HepG2 (cell line): Measurements from ENCODE around the gene MXD3. TPM values are rescaled to one million over a fixed set of nuclear protein-coding genes. Genes with fewer than 3 reads are reported as not detected.

ENCODE experiments used
- ATAC-seq: fragments of 200-7000 bp; cut with Tn5 transposase; 3 replicates; pipeline ENCODE4 v1.9.1; 2020; ENCODE audit warnings: mild to moderate bottlenecking, moderate library complexity
- BruUV-seq: library from RNA; stranded (reverse); fragments of 400-500 nt; replicated peaks from 2 replicates; lab custom pipeline; 2021; lab: Mats Ljungman, UMichigan
- CTCF ChIA-PET: fragments of 300-600 bp; formaldehyde crosslinking; extraction: SDS; loops from one replicate; lab custom pipeline; 2021; ENCODE audit warnings: low total read pairs, inconsistent platforms, low intra/inter-chr PET ratio; lab: Yijun Ruan, JAX
- POLR2A ChIA-PET: fragments of 350-600 bp; sonication (Branson Sonifier 250); formaldehyde crosslinking; loops from one replicate; lab custom pipeline; 2020; ENCODE audit warnings: antibody characterized with exemption, inconsistent platforms; lab: Yijun Ruan, JAX
- DNase-seq: peaks from one replicate; pipeline ENCODE4 v3.0.0-alpha.2; 2015; ENCODE audit warnings: low spot score
- FAIRE-seq: peaks from 3 replicates; lab custom pipeline; 2011; peaks lifted over from hg19 to GRCh38; lab: Jason Lieb, UNC
- H2AFZ ChIP-seq: one replicate; pipeline ENCODE4 v1.6.1; 2011; ENCODE audit warnings: low read length, inconsistent platforms
- H3K27ac ChIP-seq: fragments of 300-600 bp; 3 replicates; pipeline ENCODE4 v1.8.0; 2011; ENCODE audit warnings: mixed run types, mild to moderate bottlenecking, mixed read lengths, low read length, inconsistent platforms; ENCODE audit not compliant: insufficient read depth; ENCODE audit errors: extremely low read length
- H3K27me3 ChIP-seq, 2 experiments: fragments of 200-600 bp in 1 of 2; 2 replicates in 1 of 2; 3 replicates in 1 of 2; pipeline versions ENCODE4 v1.6.0 to v1.8.0; 2011; ENCODE audit warnings: low read length in 2 of 2, mild to moderate bottlenecking in 2 of 2, moderate library complexity in 2 of 2, inconsistent platforms in 1 of 2; ENCODE audit not compliant: insufficient read depth in 2 of 2, control insufficient read depth in 1 of 2
- H3K36me3 ChIP-seq, 2 experiments: fragments of 200-600 bp in 1 of 2; replicated peaks in 1 of 2; 2 replicates in 1 of 2; 3 replicates in 1 of 2; pipeline versions ENCODE4 v1.5.1 to v1.8.0; 2011; ENCODE audit warnings: low read length in 2 of 2, inconsistent platforms in 1 of 2; ENCODE audit not compliant: insufficient read depth in 2 of 2, control insufficient read depth in 1 of 2
- H3K4me1 ChIP-seq: 2 replicates; pipeline ENCODE4 v1.5.1; 2012; ENCODE audit warnings: low read length, inconsistent platforms; ENCODE audit not compliant: insufficient read depth
- H3K4me2 ChIP-seq: 2 replicates; pipeline ENCODE4 v1.6.0; 2011; ENCODE audit warnings: low read depth, low read length, inconsistent platforms
- H3K4me3 ChIP-seq, 3 experiments: fragments of 200-600 bp in 1 of 3; sonication (generic), shearing (Covaris generic) in 1 of 3; replicated peaks in 1 of 3; 2 replicates each; pipeline ENCODE4 v1.5.1; 2011 to 2016; ENCODE audit warnings: low read length in 3 of 3, inconsistent platforms in 2 of 3, low read depth in 2 of 3, mild to moderate bottlenecking in 2 of 3, control low read depth in 1 of 3, mixed read lengths in 1 of 3; ENCODE audit not compliant: insufficient read depth in 1 of 3
- H3K79me2 ChIP-seq: one replicate; pipeline ENCODE4 v1.6.1; 2011; ENCODE audit warnings: low read length, inconsistent platforms; ENCODE audit not compliant: insufficient read depth
- H3K9ac ChIP-seq: 2 replicates; pipeline ENCODE4 v1.6.0; 2011; ENCODE audit warnings: mild to moderate bottlenecking, low read depth, low read length, inconsistent platforms; ENCODE audit not compliant: insufficient read depth
- H3K9me3 ChIP-seq: 2 replicates; pipeline ENCODE4 v1.5.1; 2012; ENCODE audit warnings: mild to moderate bottlenecking, low read length
- H4K20me1 ChIP-seq: 2 replicates; pipeline ENCODE4 v1.6.0; 2011; ENCODE audit warnings: inconsistent platforms, mild to moderate bottlenecking, low read length, moderate library complexity; ENCODE audit not compliant: insufficient read depth
- ARNT ChIP-seq: fragments of 450-650 bp; IDR thresholded peaks from 2 replicates; pipeline ENCODE4 v1.6.1; 2017
- ATF7 ChIP-seq, 2 experiments: fragments of 450-650 bp in 1 of 2; sonication (generic) in 1 of 2; formaldehyde crosslinking in 1 of 2; IDR thresholded peaks; 2 replicates each; pipeline versions ENCODE4 v1.4.0 to v1.6.1; 2016 to 2020; ENCODE audit warnings: antibody characterized with exemption in 1 of 2, mild to moderate bottlenecking in 1 of 2, missing genetic modification reagents in 1 of 2
- GRHL1 ChIP-seq: sonication (generic); formaldehyde crosslinking; conservative IDR thresholded peaks from 2 replicates; pipeline ENCODE4 v1.8.0; 2022; ENCODE audit warnings: missing genetic modification reagents
- HIVEP1 ChIP-seq: sonication (generic); formaldehyde crosslinking; IDR thresholded peaks from 2 replicates; pipeline ENCODE4 v1.4.0; 2020; ENCODE audit warnings: mild to moderate bottlenecking, missing genetic modification reagents
- NPAS2 ChIP-seq: sonication (generic); formaldehyde crosslinking; IDR thresholded peaks from 2 replicates; pipeline ENCODE4 v1.8.0; 2022; ENCODE audit warnings: mild to moderate bottlenecking, missing genetic modification reagents, borderline replicate concordance
- ZHX2 ChIP-seq, 2 experiments: sonication (generic) in 1 of 2; formaldehyde crosslinking in 1 of 2; IDR thresholded peaks; 2 replicates each; pipeline versions ENCODE4 v1.6.1 to v1.9.0; 2014 to 2022; ENCODE audit warnings: antibody characterized with exemption in 1 of 2, borderline replicate concordance in 1 of 2, inconsistent platforms in 1 of 2, low read depth in 1 of 2, missing genetic modification reagents in 1 of 2
- ZNF24 ChIP-seq: fragments of 450-650 bp; IDR thresholded peaks from 2 replicates; pipeline ENCODE4 v1.6.1; 2017; ENCODE audit warnings: antibody characterized with exemption, mild to moderate bottlenecking
- ZNF260 ChIP-seq: sonication (generic); formaldehyde crosslinking; IDR thresholded peaks from 2 replicates; pipeline ENCODE4 v1.4.0; 2020; ENCODE audit warnings: missing genetic modification reagents, low read depth, mild to moderate bottlenecking, borderline replicate concordance
- ZNF382 ChIP-seq: sonication (generic); formaldehyde crosslinking; IDR thresholded peaks from 2 replicates; pipeline ENCODE4 v1.5.0; 2020; ENCODE audit warnings: missing genetic modification reagents, mild to moderate bottlenecking, borderline replicate concordance
- ZNF629 ChIP-seq: sonication (generic); formaldehyde crosslinking; conservative IDR thresholded peaks from 2 replicates; pipeline ENCODE4 v1.5.0; 2020; ENCODE audit warnings: missing genetic modification reagents
- ZNF749 ChIP-seq: sonication (generic); formaldehyde crosslinking; IDR thresholded peaks from 2 replicates; pipeline ENCODE4 v1.8.0; 2022; ENCODE audit warnings: mild to moderate bottlenecking, missing genetic modification reagents, moderate library complexity, borderline replicate concordance
- ZNF772 ChIP-seq: sonication (generic); formaldehyde crosslinking; IDR thresholded peaks from 2 replicates; pipeline ENCODE4 v1.5.0; 2020; ENCODE audit warnings: mild to moderate bottlenecking, missing genetic modification reagents
- ZNF784 ChIP-seq: sonication (generic); formaldehyde crosslinking; IDR thresholded peaks from 2 replicates; pipeline ENCODE4 v1.5.1; 2020; ENCODE audit warnings: missing genetic modification reagents, mild to moderate bottlenecking, borderline replicate concordance
- WGBS: methylation state at CpG from one replicate; pipeline ENCODE4 v1.1.6; 2017; ENCODE audit warnings: low lambda C conversion rate; 5-methylcytosine and 5-hydroxymethylcytosine counted together
- in situ Hi-C: cut with HindIII; loops from 2 replicates; pipeline ENCODE4 v1.10.0; 2017; ENCODE audit warnings: low pct_unique_long_range_greater_than_20kb; ENCODE audit not compliant: extremely low pct_ligation_motif_present
- intact Hi-C: fragments of 100-400 bp; cut with micrococcal nuclease; formaldehyde crosslinking; loops from one replicate; pipeline ENCODE4 v1.10.0; 2022; ENCODE audit not compliant: unreplicated experiment
- polyA plus RNA-seq, 8 experiments: library from polyadenylated mRNA; depleted of rRNA in 3 of 8; stranded (reverse) in 7 of 8; unstranded in 1 of 8; fragments of >200 nt; fragmentation: Illumina TruSeq in 4 of 8; extraction: Trizol in 4 of 8; gene quantifications; 2 replicates each; pipeline versions ENCODE4 v1.2.1 to v1.2.3, GENCODE V29; 2011 to 2016; ENCODE audit warnings: low read depth in 4 of 8, missing spikeins in 1 of 8, mixed read lengths in 1 of 8; ENCODE audit not compliant: insufficient read depth in 1 of 8
- total RNA-seq, 5 experiments: library from RNA; depleted of rRNA; stranded (reverse); fragments of >200 nt; fragmentation: Illumina TruSeq; extraction: Trizol; gene quantifications; 2 replicates each; pipeline ENCODE4 v1.2.3, GENCODE V29; 2016; ENCODE audit warnings: low read depth in 1 of 5

The MXD3 gene
- total and polyA plus RNA-seq, 2 of the 13 experiments (the other 11 are each of a cell fraction or from before 2014, with no cell fraction given) = 10.5 to 12.8 TPM

- H3K4me2 ChIP-seq = peak overlapping the region; percentile 38
- no peak overlapping the region for H3K9ac ChIP-seq
- no peak overlapping the region for H3K4me3 ChIP-seq
- peaks cover 4% of the 10 kb centered on the region for H3K79me2 ChIP-seq
- peak overlapping the region; percentile 29 for H3K27ac ChIP-seq
- peaks cover 5% of the 10 kb centered on the region; the same call in 1 of the 2 replicates for H4K20me1 ChIP-seq
- intact Hi-C loops (loop anchor here (2.0 to 5.0 kb wide), 2 partner anchors 23 to 184 kb away; partner anchors contain the start of gene PDLIM7), in situ Hi-C loops (loop anchor here (5.0 kb wide), 2 partner anchors 49 to 134 kb away; partner anchors contain the start of gene PRR7)
- BruUV-seq = no TSS peak
- peaks cover 4 to 9% of the 10 kb centered on the region in 2 experiments; a peak in 3 of 5 replicates for H3K36me3 ChIP-seq
- ChIA-PET POLR2A (interaction anchor here (0.8 kb wide), 1 partner anchor 38 kb away, joined by 3 read pairs; the partner anchor contains the start of gene LMAN2), CTCF (interaction anchor here (1.2 kb wide), 1 partner anchor 22 kb away, joined by 3 read pairs; no protein-coding TSS in a partner anchor)
- H3K27me3 ChIP-seq = no peaks in the 10 kb centered on the region
- no peak overlapping the region for H2AFZ ChIP-seq
- no peak for DNase-seq
- FAIRE-seq = no peak
- no peak for ATAC-seq
- no peaks in the 10 kb centered on the region for H3K9me3 ChIP-seq
- 85% methylated on average over 15 of the region's 15 CpGs for WGBS
- H3K4me1 ChIP-seq = peaks cover 62% of the 10 kb centered on the region
- TF ChIP-seq NPAS2 (CRISPR knock-in tag) = no peak
- no peak for TF ChIP-seq HIVEP1 (CRISPR knock-in tag)
- no peak for TF ChIP-seq ZNF382 (CRISPR knock-in tag)
- no peak for TF ChIP-seq ATF7 (IDR thresholded peaks at IDR 0.05)
- TF ChIP-seq ATF7 (CRISPR knock-in tag; IDR thresholded peaks at IDR 0.05) = no peak
- no peak for TF ChIP-seq ARNT
- TF ChIP-seq ZNF260 (CRISPR knock-in tag) = no peak
- TF ChIP-seq ZNF749 (CRISPR knock-in tag) = no peak
- TF ChIP-seq ZNF772 = no peak
- no peak for TF ChIP-seq ZHX2 (IDR thresholded peaks at IDR 0.05; ENCODE audit: low read depth)
- no peak for TF ChIP-seq ZHX2 (CRISPR knock-in tag; IDR thresholded peaks at IDR 0.05; ENCODE audit: borderline replicate concordance)
- no peak for TF ChIP-seq ZNF784 (CRISPR knock-in tag)
- TF ChIP-seq GRHL1 (CRISPR knock-in tag) = no peak
- TF ChIP-seq ZNF24 = no peak
- no peak for TF ChIP-seq ZNF629
These were observed 2.0 kb upstream of the MXD3 start for GRCh38 chr5:177313561-177314259.
